ENCODE measurements around the gene CPLANE1. TPM values are rescaled to one million over a fixed set of nuclear protein-coding genes. Genes with fewer than 3 reads are reported as not detected.
"Not testable (repeated sequence)": the region's sequence is repeated elsewhere in the genome, so short reads cannot be mapped to it uniquely, and the experiment has no call there.

Gene CPLANE1
- total and polyA plus RNA-seq, 3 experiments from 2014 or later, result 1.3 to 9.3 (median 8.2) TPM

DNA sequence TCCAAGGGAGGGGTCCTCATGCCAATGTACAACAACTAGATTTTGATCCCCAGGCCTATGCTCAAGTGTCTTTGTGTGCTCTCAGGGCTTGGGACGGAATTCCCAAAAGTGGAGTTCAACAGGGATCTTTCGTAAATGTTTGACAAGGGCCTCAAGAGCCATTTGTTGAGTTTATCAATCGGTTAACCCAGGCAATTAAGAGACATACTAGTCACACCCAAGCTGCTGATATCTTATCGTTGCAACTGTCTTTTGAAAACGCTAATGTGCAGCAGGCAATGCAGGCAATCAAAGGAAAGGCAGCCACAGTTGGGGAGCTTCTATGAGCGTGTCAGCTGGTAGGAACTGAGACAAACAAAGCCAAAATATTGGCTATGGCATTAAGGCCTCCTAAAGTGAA lies 161.2 kb downstream of the CPLANE1 start:
- CTCF ChIA-PET, result interaction anchor here (1.3 kb wide), 1 partner anchor 14 kb away, joined by 5 read pairs; no protein-coding TSS in a partner anchor

GRCh38 chr5:37086466-37087173 lies 162.6 kb downstream of the CPLANE1 start:
- Histone ChIP-seq H3K27ac (ENCODE audit: low read depth, low read length) (no peak overlapping the region), H3K4me3 (ENCODE audit: low read length) (no peak overlapping the region), H3K9me3 (ENCODE audit: low read length) (no peaks in the 10 kb centered on the region), H3K36me3 (ENCODE audit: insufficient read depth, low read length) (no peaks in the 10 kb centered on the region), H3K4me1 (ENCODE audit: insufficient read depth, low read length) (no peaks in the 10 kb centered on the region), H3K27me3 (ENCODE audit: insufficient read depth, low read length, poor library complexity, severe bottlenecking) (no peaks in the 10 kb centered on the region)
- CTCF ChIA-PET, result interaction anchor here (1.3 kb wide), 1 partner anchor 12 kb away, joined by 5 read pairs; no protein-coding TSS in a partner anchor
- Mint-ChIP-seq H3K27me3 (no peaks in the 10 kb centered on the region), H3K36me3 (peaks cover 4 to 32% (median 25%) of the 10 kb centered on the region in 3 donors), H3K4me1 (peaks cover 0 to 5% (median 2%) of the 10 kb centered on the region in 3 donors), H3K4me3 (no peak overlapping the region), H3K27ac (no peak overlapping the region), H3K9me3 (peaks cover 0 to 2% (median 0%) of the 10 kb centered on the region in 5 donors)
- no peak for DNase-seq
- POLR2A ChIA-PET, result no interaction called here

More for the DNA sequence above, 161.2 kb downstream of the CPLANE1 start:
- Mint-ChIP-seq H3K27me3 (no peaks in the 10 kb centered on the region), H3K27ac (no peak overlapping the region), H3K4me3 (no peak overlapping the region), H3K4me1 (peaks cover 0 to 5% (median 0%) of the 10 kb centered on the region in 3 donors), H3K36me3 (peaks cover 3 to 30% (median 14%) of the 10 kb centered on the region in 3 donors), H3K9me3 (peaks cover 0 to 2% (median 0%) of the 10 kb centered on the region in 5 donors)
- POLR2A ChIA-PET, result no interaction called here
- no peak overlapping the region for H3K27ac ChIP-seq (ENCODE audit: low read depth, low read length)
- H3K27me3 ChIP-seq (ENCODE audit: insufficient read depth, low read length, poor library complexity, severe bottlenecking), result no peaks in the 10 kb centered on the region
- H3K9me3 ChIP-seq (ENCODE audit: low read length), result no peaks in the 10 kb centered on the region
- H3K36me3 ChIP-seq (ENCODE audit: insufficient read depth, low read length), result no peaks in the 10 kb centered on the region
- DNase-seq, result no peak
- H3K4me3 ChIP-seq (ENCODE audit: low read length), result no peak overlapping the region
- no peaks in the 10 kb centered on the region for H3K4me1 ChIP-seq (ENCODE audit: insufficient read depth, low read length)

- H3K27me3 Mint-ChIP-seq, H3K4me1 Mint-ChIP-seq: not testable (repeated sequence)
These were observed 163.2 kb downstream of the CPLANE1 start for GRCh38 chr5:37086026-37086425.

DNA sequence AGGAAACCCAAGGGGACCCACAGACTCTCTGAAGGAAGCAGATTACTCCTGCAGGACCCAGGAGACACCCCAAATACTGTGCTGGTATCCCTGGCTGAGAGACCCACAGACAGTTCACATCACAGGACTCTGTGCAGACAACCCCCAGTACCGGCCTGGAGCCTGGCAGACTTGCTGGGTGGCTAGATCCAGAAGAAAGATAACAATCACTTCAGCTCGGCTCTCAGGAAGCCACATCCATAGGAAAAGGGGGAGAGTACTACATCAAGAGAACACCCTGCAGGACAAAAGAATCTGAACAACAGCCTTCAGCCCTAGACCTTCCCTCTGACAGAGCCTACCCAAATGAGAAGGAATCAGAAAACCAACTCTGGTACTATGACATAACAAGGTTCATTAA lies 166.2 kb downstream of the CPLANE1 start:
- H3K4me3 Mint-ChIP-seq; H3K27ac Mint-ChIP-seq; CTCF ChIA-PET; H3K4me1 ChIP-seq (ENCODE audit: insufficient read depth, low read length); POLR2A ChIA-PET; DNase-seq; H3K4me3 ChIP-seq (ENCODE audit: low read length); H3K4me1 Mint-ChIP-seq; H3K36me3 ChIP-seq (ENCODE audit: insufficient read depth, low read length); H3K9me3 Mint-ChIP-seq; H3K9me3 ChIP-seq (ENCODE audit: low read length); H3K27me3 ChIP-seq (ENCODE audit: insufficient read depth, low read length, poor library complexity, severe bottlenecking); H3K27me3 Mint-ChIP-seq; H3K27ac ChIP-seq (ENCODE audit: low read depth, low read length): not testable (repeated sequence)
- H3K36me3 Mint-ChIP-seq, result peaks cover 25 to 48% (median 38%) of the 10 kb centered on the region in 3 donors

More at GRCh38 chr5:37086026-37086425, 163.2 kb downstream of the CPLANE1 start:
- H3K4me3 Mint-ChIP-seq; H3K36me3 ChIP-seq (ENCODE audit: insufficient read depth, low read length); H3K27ac ChIP-seq (ENCODE audit: low read depth, low read length); H3K9me3 Mint-ChIP-seq; H3K4me3 ChIP-seq (ENCODE audit: low read length); CTCF ChIA-PET; H3K27me3 ChIP-seq (ENCODE audit: insufficient read depth, low read length, poor library complexity, severe bottlenecking); H3K4me1 ChIP-seq (ENCODE audit: insufficient read depth, low read length); H3K9me3 ChIP-seq (ENCODE audit: low read length); DNase-seq; H3K27ac Mint-ChIP-seq; POLR2A ChIA-PET: not testable (repeated sequence)
- H3K36me3 Mint-ChIP-seq, result peaks cover 5 to 32% (median 26%) of the 10 kb centered on the region in 3 donors

GRCh38 chr5:37080697-37081096 lies 168.5 kb downstream of the CPLANE1 start:
- H3K27me3 ChIP-seq (ENCODE audit: insufficient read depth, low read length, poor library complexity, severe bottlenecking), result no peaks in the 10 kb centered on the region
- ChIA-PET POLR2A (no interaction called here), CTCF (interaction anchor here (0.8 kb wide), 1 partner anchor 79 kb away, joined by 3 read pairs; no protein-coding TSS in a partner anchor)
- no peak for DNase-seq
- peaks cover 0 to 2% (median 0%) of the 10 kb centered on the region in 5 donors for H3K9me3 Mint-ChIP-seq
- no peaks in the 10 kb centered on the region for H3K4me1 ChIP-seq (ENCODE audit: insufficient read depth, low read length)
- H3K9me3 ChIP-seq (ENCODE audit: low read length), result no peaks in the 10 kb centered on the region
- no peak overlapping the region for H3K4me3 ChIP-seq (ENCODE audit: low read length)
- no peak overlapping the region for H3K27ac ChIP-seq (ENCODE audit: low read depth, low read length)
- H3K4me3 Mint-ChIP-seq, result no peak overlapping the region
- H3K36me3 ChIP-seq (ENCODE audit: insufficient read depth, low read length), result no peaks in the 10 kb centered on the region
- no peaks in the 10 kb centered on the region for H3K27me3 Mint-ChIP-seq
- H3K27ac Mint-ChIP-seq, result no peak overlapping the region
- peaks cover 0 to 2% (median 0%) of the 10 kb centered on the region in 3 donors for H3K4me1 Mint-ChIP-seq
- peaks cover 25 to 48% (median 34%) of the 10 kb centered on the region in 3 donors for H3K36me3 Mint-ChIP-seq

DNA sequence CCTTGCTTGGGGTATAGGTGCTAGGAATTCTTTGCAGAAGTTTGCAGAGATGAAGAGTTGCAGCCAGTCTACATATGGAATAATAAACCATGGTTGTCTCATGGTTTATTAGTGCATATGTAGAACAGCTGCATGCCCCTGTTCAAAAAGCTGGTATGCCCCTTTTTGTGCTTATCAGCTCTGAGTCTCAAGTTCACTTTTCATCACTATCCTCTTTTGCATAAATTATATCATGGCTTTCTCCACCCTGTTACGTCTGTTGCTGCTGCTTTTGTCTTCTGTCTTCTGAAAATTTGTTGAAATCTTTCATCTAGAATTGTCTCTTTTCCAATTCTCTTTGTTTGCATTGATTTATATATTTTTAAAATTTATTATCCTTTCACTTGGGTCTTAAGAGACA lies 172.0 kb downstream of the CPLANE1 start:
- ChIA-PET CTCF (no interaction called here), POLR2A (no interaction called here)
- Mint-ChIP-seq H3K36me3 (peaks cover 14 to 28% (median 22%) of the 10 kb centered on the region in 3 donors), H3K9me3 (no peaks in the 10 kb centered on the region), H3K27ac (no peak overlapping the region), H3K27me3 (no peaks in the 10 kb centered on the region), H3K4me3 (no peak overlapping the region), H3K4me1 (no peaks in the 10 kb centered on the region)
- no peak for DNase-seq
- Histone ChIP-seq H3K4me3 (ENCODE audit: low read length) (no peak overlapping the region), H3K27me3 (ENCODE audit: insufficient read depth, low read length, poor library complexity, severe bottlenecking) (no peaks in the 10 kb centered on the region), H3K36me3 (ENCODE audit: insufficient read depth, low read length) (no peaks in the 10 kb centered on the region), H3K27ac (ENCODE audit: low read depth, low read length) (no peak overlapping the region), H3K9me3 (ENCODE audit: low read length) (no peaks in the 10 kb centered on the region), H3K4me1 (ENCODE audit: insufficient read depth, low read length) (no peaks in the 10 kb centered on the region)

DNA sequence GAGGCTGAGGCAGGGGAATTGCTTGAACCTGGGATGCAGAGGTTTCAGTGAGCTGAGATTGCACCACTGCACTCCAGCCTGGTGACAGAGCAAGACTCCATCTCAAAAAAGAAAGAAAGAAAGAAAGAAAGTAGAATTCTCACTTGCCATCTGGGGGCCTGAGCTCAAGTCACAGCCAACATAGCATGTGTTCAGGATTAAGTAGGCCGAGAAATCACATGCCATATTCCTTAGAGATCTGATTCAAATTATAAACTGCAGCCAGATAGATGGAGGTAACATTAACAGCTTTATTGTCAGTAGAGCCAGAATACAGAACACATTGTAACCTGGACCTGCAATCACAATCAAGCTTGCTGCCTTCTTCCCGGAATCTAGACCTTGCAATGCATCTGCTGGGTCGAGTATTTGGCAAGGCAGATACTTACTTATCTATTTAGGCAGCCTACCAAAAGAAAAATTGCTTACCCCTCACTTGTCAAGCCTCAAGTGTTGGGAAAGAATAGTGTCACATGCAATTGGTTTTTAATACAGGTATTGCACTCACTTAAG lies 173.7 kb downstream of the CPLANE1 start:
- Mint-ChIP-seq H3K27ac (no peak overlapping the region), H3K4me1 (no peaks in the 10 kb centered on the region), H3K27me3 (no peaks in the 10 kb centered on the region), H3K9me3 (no peaks in the 10 kb centered on the region), H3K36me3 (peaks cover 11 to 16% (median 16%) of the 10 kb centered on the region in 3 donors), H3K4me3 (no peak overlapping the region)
- no peak overlapping the region for H3K27ac ChIP-seq (ENCODE audit: low read depth, low read length)
- H3K9me3 ChIP-seq (ENCODE audit: low read length), result no peaks in the 10 kb centered on the region
- DNase-seq, result no peak
- POLR2A ChIA-PET, result no interaction called here
- H3K4me3 ChIP-seq (ENCODE audit: low read length), result no peak overlapping the region
- no peaks in the 10 kb centered on the region for H3K4me1 ChIP-seq (ENCODE audit: insufficient read depth, low read length)
- CTCF ChIA-PET, result no interaction called here
- no peaks in the 10 kb centered on the region for H3K27me3 ChIP-seq (ENCODE audit: insufficient read depth, low read length, poor library complexity, severe bottlenecking)
- H3K36me3 ChIP-seq (ENCODE audit: insufficient read depth, low read length), result no peaks in the 10 kb centered on the region

- no peak overlapping the region for H3K27ac ChIP-seq (ENCODE audit: low read depth, low read length)
- H3K4me1 Mint-ChIP-seq, result no peaks in the 10 kb centered on the region
- no peak for DNase-seq
- H3K9me3 ChIP-seq (ENCODE audit: low read length), result no peaks in the 10 kb centered on the region
- H3K27ac Mint-ChIP-seq, result no peak overlapping the region
- H3K27me3 Mint-ChIP-seq, result no peaks in the 10 kb centered on the region
- POLR2A ChIA-PET, result no interaction called here
- no peak overlapping the region for H3K4me3 Mint-ChIP-seq
- H3K36me3 Mint-ChIP-seq, result peaks cover 0 to 1% (median 0%) of the 10 kb centered on the region in 3 donors
- no peaks in the 10 kb centered on the region for H3K36me3 ChIP-seq (ENCODE audit: insufficient read depth, low read length)
- CTCF ChIA-PET, result no interaction called here
- no peaks in the 10 kb centered on the region for H3K27me3 ChIP-seq (ENCODE audit: insufficient read depth, low read length, poor library complexity, severe bottlenecking)
- no peaks in the 10 kb centered on the region for H3K4me1 ChIP-seq (ENCODE audit: insufficient read depth, low read length)
- H3K9me3 Mint-ChIP-seq, result no peaks in the 10 kb centered on the region
- H3K4me3 ChIP-seq (ENCODE audit: low read length), result no peak overlapping the region
These were observed 177.1 kb downstream of the CPLANE1 start for GRCh38 chr5:37071901-37072581.
